ENCODE measurements around the gene GRAMD2A.

- TF ChIP-seq CTCF (tag by site-specific recombination; IDR thresholded peaks at IDR 0.05) (no peak), ZNF623 (tag by site-specific recombination; IDR thresholded peaks at IDR 0.05) (no peak), ZNF133 (tag by site-specific recombination; IDR thresholded peaks at IDR 0.05) (no peak), ZBTB8A (tag by site-specific recombination; IDR thresholded peaks at IDR 0.05) (no peak), ZNF324 (tag by site-specific recombination; IDR thresholded peaks at IDR 0.05) (no peak), ZNF239 (tag by site-specific recombination; IDR thresholded peaks at IDR 0.05) (no peak), GLI4 (tag by site-specific recombination; IDR thresholded peaks at IDR 0.05) (no peak), ZNF146 (tag by site-specific recombination; IDR thresholded peaks at IDR 0.05) (no peak), ZNF677 (tag by site-specific recombination; IDR thresholded peaks at IDR 0.05) (no peak), PATZ1 (tag by site-specific recombination; IDR thresholded peaks at IDR 0.05) (no peak)
Observed at GRCh38 chr15:72170691-72171090, 26.9 kb downstream of the GRAMD2A start.

All from HEK293 (cell line).